H9 (cell line): ENCODE data around the gene RPS13. TPM values are rescaled to one million over a fixed set of nuclear protein-coding genes. Genes with fewer than 3 reads are reported as not detected.
A peak's percentile ranks its signal among the peaks of the same experiment; 100 is the strongest.

Source experiments
- DNase-seq: peaks from one replicate; pipeline ENCODE4 v3.0.0-alpha.2; 2017
- H2AFZ ChIP-seq: one replicate; pipeline ENCODE4 v1.6.1; 2013; ENCODE audit warnings: mild to moderate bottlenecking, low read length, control low read depth, moderate library complexity
- H2AK5ac ChIP-seq: 2 replicates; pipeline ENCODE4 v1.6.1; 2013; ENCODE audit warnings: low read length, control low read depth, mixed read lengths; ENCODE audit not compliant: insufficient read length
- H2BK120ac ChIP-seq: one replicate; pipeline ENCODE4 v1.6.1; 2013; ENCODE audit warnings: low read depth, mild to moderate bottlenecking, low read length, control low read depth, inconsistent platforms; ENCODE audit not compliant: poor library complexity, severe bottlenecking
- H2BK12ac ChIP-seq: 2 replicates; pipeline ENCODE4 v1.6.1; 2013; ENCODE audit warnings: low read length, control low read depth, mixed read lengths, low read depth; ENCODE audit not compliant: insufficient read length
- H2BK15ac ChIP-seq: 2 replicates; pipeline ENCODE4 v1.6.1; 2013; ENCODE audit warnings: low read depth, low read length, control low read depth
- H2BK20ac ChIP-seq: one replicate; pipeline ENCODE4 v1.6.1; 2013; ENCODE audit warnings: low read depth, mild to moderate bottlenecking, low read length, control low read depth, inconsistent platforms; ENCODE audit not compliant: poor library complexity, severe bottlenecking
- H2BK5ac ChIP-seq: 2 replicates; pipeline ENCODE4 v1.6.1; 2013; ENCODE audit warnings: low read length, control low read depth, mixed read lengths; ENCODE audit not compliant: insufficient read length
- H3K14ac ChIP-seq: 2 replicates; pipeline ENCODE4 v1.6.1; 2013; ENCODE audit warnings: low read length, control low read depth; ENCODE audit not compliant: insufficient read depth
- H3K18ac ChIP-seq: 2 replicates; pipeline ENCODE4 v1.6.1; 2013; ENCODE audit warnings: low read depth, mild to moderate bottlenecking, mixed read lengths, low read length, control low read depth; ENCODE audit not compliant: insufficient read length
- H3K23ac ChIP-seq: 2 replicates; pipeline ENCODE4 v1.6.1; 2013; ENCODE audit warnings: low read length, control low read depth, mixed read lengths, low read depth; ENCODE audit not compliant: insufficient read length
- H3K23me2 ChIP-seq: 2 replicates; pipeline ENCODE4 v1.6.1; 2013; ENCODE audit warnings: low read depth, mild to moderate bottlenecking, mixed read lengths, low read length, control low read depth; ENCODE audit not compliant: insufficient read length, poor library complexity, severe bottlenecking
- H3K27ac ChIP-seq: 2 replicates; pipeline ENCODE4 v1.5.1; 2013; ENCODE audit warnings: low read length, control low read depth, mixed read lengths, low read depth; ENCODE audit not compliant: insufficient read length
- H3K27me3 ChIP-seq: 2 replicates; pipeline ENCODE4 v1.6.1; 2013; ENCODE audit warnings: low read length, control low read depth, inconsistent platforms; ENCODE audit not compliant: insufficient read depth
- H3K4ac ChIP-seq: 2 replicates; pipeline ENCODE4 v1.6.1; 2013; ENCODE audit warnings: low read depth, mild to moderate bottlenecking, control low read depth, inconsistent platforms, low read length, moderate library complexity
- H3K4me1 ChIP-seq: 2 replicates; pipeline ENCODE4 v1.6.1; 2013; ENCODE audit warnings: low read length, control low read depth, inconsistent platforms; ENCODE audit not compliant: insufficient read depth
- H3K4me2 ChIP-seq: 2 replicates; pipeline ENCODE4 v1.6.1; 2013; ENCODE audit warnings: low read length, control low read depth, mixed read lengths; ENCODE audit not compliant: insufficient read length, insufficient read depth
- H3K56ac ChIP-seq: 2 replicates; pipeline ENCODE4 v1.6.1; 2013; ENCODE audit warnings: low read depth, mild to moderate bottlenecking, mixed read lengths, low read length, control low read depth; ENCODE audit not compliant: insufficient read length
- H3K79me1 ChIP-seq: 2 replicates; pipeline ENCODE4 v1.6.1; 2013; ENCODE audit warnings: low read depth, mild to moderate bottlenecking, moderate library complexity, low read length, control low read depth, inconsistent platforms; ENCODE audit not compliant: insufficient read depth, poor library complexity, severe bottlenecking
- H3K79me2 ChIP-seq: 2 replicates; pipeline ENCODE4 v1.6.1; 2013; ENCODE audit warnings: low read length, control low read depth, inconsistent platforms; ENCODE audit not compliant: insufficient read depth
- H3K9ac ChIP-seq: 2 replicates; pipeline ENCODE4 v1.6.1; 2013; ENCODE audit warnings: low read length, control low read depth, mixed read lengths; ENCODE audit not compliant: insufficient read length; ENCODE audit errors: extremely low read depth
- H3K9me3 ChIP-seq: one replicate; pipeline ENCODE4 v1.6.1; 2013; ENCODE audit warnings: low read depth, low read length, inconsistent platforms; ENCODE audit not compliant: control insufficient read depth
- H3T11ph ChIP-seq: one replicate; pipeline ENCODE4 v1.6.1; 2013; ENCODE audit warnings: mild to moderate bottlenecking, low read length, control low read depth, inconsistent platforms
- H4K20me1 ChIP-seq: one replicate; pipeline ENCODE4 v1.6.1; 2013; ENCODE audit not compliant: control insufficient read depth, insufficient read length, insufficient read depth
- H4K5ac ChIP-seq: 2 replicates; pipeline ENCODE4 v1.6.1; 2013; ENCODE audit warnings: low read depth, mild to moderate bottlenecking, mixed read lengths, low read length, control low read depth; ENCODE audit not compliant: insufficient read length
- H4K8ac ChIP-seq: replicated peaks from 2 replicates; pipeline ENCODE4 v1.6.1; 2013; ENCODE audit warnings: low read length, control low read depth, mixed read lengths, low read depth; ENCODE audit not compliant: insufficient read length
- H4K91ac ChIP-seq: 2 replicates; pipeline ENCODE4 v1.6.1; 2013; ENCODE audit warnings: low read depth, mild to moderate bottlenecking, moderate library complexity, mixed read lengths, low read length, control low read depth; ENCODE audit not compliant: insufficient read length
- H3K27ac Mint-ChIP-seq, 3 experiments: 2 replicates in 2 of 3; 3 replicates in 1 of 3; pipeline ENCODE4 v1.8.0; 2020 to 2021; ENCODE audit warnings: mixed read lengths in 3 of 3, mild to moderate bottlenecking in 1 of 3, moderate library complexity in 1 of 3
- H3K27me3 Mint-ChIP-seq: 2 replicates; pipeline ENCODE4 v1.8.0; 2021; ENCODE audit warnings: low read depth, mild to moderate bottlenecking, moderate library complexity, mixed read lengths
- H3K36me3 Mint-ChIP-seq, 3 experiments: 2 replicates in 2 of 3; 3 replicates in 1 of 3; pipeline ENCODE4 v1.8.0; 2020 to 2021; ENCODE audit warnings: low read depth in 3 of 3, mixed read lengths in 3 of 3; ENCODE audit not compliant: insufficient read depth in 1 of 3
- H3K4me1 Mint-ChIP-seq, 2 experiments: 2 replicates each; pipeline ENCODE4 v1.8.0; 2020; ENCODE audit warnings: mixed read lengths in 2 of 2
- H3K4me3 Mint-ChIP-seq, 2 experiments: 2 replicates in 1 of 2; 3 replicates in 1 of 2; pipeline ENCODE4 v1.8.0; 2020 to 2021; ENCODE audit warnings: mild to moderate bottlenecking in 2 of 2, mixed read lengths in 2 of 2, moderate library complexity in 1 of 2
- H3K9me3 Mint-ChIP-seq, 2 experiments: 2 replicates in 1 of 2; 3 replicates in 1 of 2; pipeline ENCODE4 v1.8.0; 2020; ENCODE audit warnings: mild to moderate bottlenecking in 2 of 2, mixed read lengths in 2 of 2, moderate library complexity in 1 of 2
- CTCF ChIP-seq: fragments of 200-600 bp; sonication (generic); conservative IDR thresholded peaks from 3 replicates; pipeline ENCODE4 v1.8.0; 2021; ENCODE audit warnings: antibody characterized with exemption, mild to moderate bottlenecking
- WGBS: extraction: QIAGEN DNeasy Blood & Tissue Kit; methylation state at CpG from one replicate; pipeline ENCODE4 v1.1.7; 2013; ENCODE audit warnings: missing lambda C conversion rate, low lambda C conversion rate, mixed read lengths; ENCODE audit not compliant: insufficient read length; ENCODE audit errors: extremely low coverage; 5-methylcytosine and 5-hydroxymethylcytosine counted together
- long read RNA-seq: library from polyadenylated mRNA; unstranded; transcript quantifications from one replicate; pipeline ENCODE4 v2.0.0, GENCODE V29; 2020
- total RNA-seq: library from RNA; stranded (reverse); gene quantifications from 2 replicates; pipeline ENCODE4 v1.2.1, GENCODE V29; 2021

The RPS13 gene
- 1,466 and 1,469 TPM in 2 replicates for total RNA-seq
- long read RNA-seq, transcript RPS13-202 (6 exons, 646 nt), result major isoform, 515 of 554 reads
- long read RNA-seq, partial matches to known transcripts, result 1 of 554 reads
- long read RNA-seq, other reads (novel, unspliced or antisense), result 25 of 554 reads

DNA sequence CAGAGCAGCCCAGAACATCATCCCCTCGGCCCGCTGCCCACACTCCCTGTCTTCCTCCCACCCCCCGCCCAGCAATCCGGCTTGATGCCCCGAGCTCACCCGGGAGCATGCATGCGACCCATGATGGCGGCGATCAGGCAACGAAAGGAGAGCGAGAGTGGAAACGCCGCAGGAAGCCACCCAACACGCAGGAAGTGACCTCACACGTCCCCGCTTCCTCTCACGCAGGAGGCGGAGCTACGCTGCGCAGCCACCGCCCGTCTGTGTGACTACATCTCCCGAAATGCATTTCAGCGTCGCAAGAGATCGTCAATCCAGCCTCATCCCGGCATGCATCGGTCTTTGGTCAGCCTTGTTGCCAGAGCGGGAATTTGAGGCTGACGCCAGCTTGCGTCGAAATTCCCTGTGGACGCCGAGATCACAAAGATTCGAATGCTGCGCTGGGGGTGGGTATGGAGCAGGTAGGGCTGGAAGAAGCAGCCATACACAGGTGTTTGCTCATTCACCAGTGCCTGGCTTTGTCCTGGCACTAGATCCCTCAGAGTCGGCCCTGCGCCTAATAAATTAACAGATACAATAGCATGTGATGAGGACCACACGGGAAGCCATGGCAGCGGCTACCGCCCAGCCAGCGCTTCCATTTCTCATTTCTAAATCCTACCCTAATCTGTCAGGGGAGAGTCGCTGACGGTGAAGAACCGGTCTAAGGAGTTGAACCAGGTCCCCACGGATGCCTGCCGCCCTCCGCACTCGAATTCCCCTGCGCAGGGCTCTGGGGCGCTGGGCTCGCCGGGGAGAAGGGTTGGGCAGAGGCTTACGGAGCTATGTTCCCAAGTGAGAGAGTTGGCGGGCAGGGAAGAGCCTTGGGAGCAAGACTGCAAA, at the start of gene RPS13:
TSS of gene RPS13 (minus strand) at position 148 of the 882 bp plus-strand sequence. CDS start at position 122, 26 bp downstream.
- H2AK5ac ChIP-seq, result no peak within 1 kb of the TSS
- H3K23ac ChIP-seq, result no peak within 1 kb of the TSS
- peak within 1 kb of the TSS; percentile 98 for H3K4me2 ChIP-seq
- H3K9ac ChIP-seq, result peak within 1 kb of the TSS; percentile 93
- Mint-ChIP-seq H3K27ac (peak within 1 kb of the TSS; percentile 97 to 98 (median 98)), H3K4me3 (peak within 1 kb of the TSS; percentile 99), H3K36me3 (peaks cover 34 to 53% (median 51%) of the 10 kb centered on the region in 3 experiments), H3K27me3 (no peaks in the 10 kb centered on the region; the same call in 1 of the 2 replicates), H3K9me3 (peaks cover 0 to 3% of the 10 kb centered on the region in 2 experiments; a peak in 1 of 5 replicates), H3K4me1 (peaks cover 8 to 20% of the 10 kb centered on the region in 2 experiments; a peak in 3 of 4 replicates)
- no peak for TF ChIP-seq CTCF
- no peak within 1 kb of the TSS for H2BK12ac ChIP-seq
- H3K9me3 ChIP-seq, result no peaks in the 10 kb centered on the region
- H3K4ac ChIP-seq, result peak within 1 kb of the TSS; percentile 54; the same call in 1 of the 2 replicates
- no peaks in the 10 kb centered on the region for H3K79me1 ChIP-seq
- WGBS, result no CpG with 5 or more reads among the region's 55 CpGs
- peaks cover 5% of the 10 kb centered on the region; the same call in 1 of the 2 replicates for H3K79me2 ChIP-seq
- H4K91ac ChIP-seq, result no peak within 1 kb of the TSS
- peak within 1 kb of the TSS; percentile 80 for H3K18ac ChIP-seq
- H2AFZ ChIP-seq, result no peak within 1 kb of the TSS
- H2BK120ac ChIP-seq, result no peak within 1 kb of the TSS
- no peak within 1 kb of the TSS for H2BK20ac ChIP-seq
- peak within 1 kb of the TSS; percentile 13 for H4K5ac ChIP-seq
- H2BK15ac ChIP-seq, result no peak within 1 kb of the TSS
- H3T11ph ChIP-seq, result no peak within 1 kb of the TSS
- no peaks in the 10 kb centered on the region for H4K20me1 ChIP-seq
- H3K27me3 ChIP-seq, result no peaks in the 10 kb centered on the region
- H3K4me1 ChIP-seq, result no peaks in the 10 kb centered on the region; the same call in 1 of the 2 replicates
- H4K8ac ChIP-seq, result no peak within 1 kb of the TSS
- peak within 1 kb of the TSS; percentile 9 for H3K56ac ChIP-seq
- peak within 1 kb of the TSS; percentile 12 for H2BK5ac ChIP-seq
- H3K27ac ChIP-seq, result peak within 1 kb of the TSS; percentile 74
- DNase-seq, result peak; percentile 99
- H3K14ac ChIP-seq, result peak within 1 kb of the TSS; percentile 93
- peaks cover 5% of the 10 kb centered on the region for H3K23me2 ChIP-seq
